Measurements from ENCODE around the gene RXRA. TPM values are rescaled to one million over a fixed set of nuclear protein-coding genes. Genes with fewer than 3 reads are reported as not detected.

Gene RXRA
- polyA plus RNA-seq, 3 donors, result 15.8 to 91.0 (median 23.2) TPM

GRCh38 chr9:134453776-134454475, 127.7 kb downstream of the RXRA start:
- H3K9ac ChIP-seq (ENCODE audit: insufficient read depth, low read length, poor library complexity, severe bottlenecking), result no peak overlapping the region
- Mint-ChIP-seq H3K27ac (peak overlapping the region in 1 of 7 donors; percentile 30), H3K4me3 (no peak overlapping the region), H3K9me3 (peaks cover 0 to 6% (median 6%) of the 10 kb centered on the region in 7 donors), H3K4me1 (peaks cover 34% of the 10 kb centered on the region), H3K36me3 (peaks cover 0 to 3% of the 10 kb centered on the region in 2 donors), H3K27me3 (ENCODE audit: low read depth in 3 of 3) (peaks cover 0 to 12% (median 2%) of the 10 kb centered on the region in 3 donors)
- H3K27ac ChIP-seq (ENCODE audit: low read depth in 1 of 2, low read length in 2 of 2), result no peak overlapping the region
- H4K20me1 ChIP-seq (ENCODE audit: insufficient read depth, low read length), result peaks cover 5% of the 10 kb centered on the region
- no peak overlapping the region for H3K4me2 ChIP-seq (replicated peaks; ENCODE audit: extremely low read depth, low read length, poor library complexity, severe bottlenecking)
- H3K79me2 ChIP-seq (ENCODE audit: insufficient read depth, low read length), result no peaks in the 10 kb centered on the region
- H3K4me1 ChIP-seq (ENCODE audit: control insufficient read depth in 1 of 2, insufficient read depth in 2 of 2, low read length in 2 of 2), result peaks cover 32 to 38% of the 10 kb centered on the region in 2 donors
- no peak for DNase-seq
- H3K9me3 ChIP-seq (replicated peaks in 1 of 2; ENCODE audit: control insufficient read depth in 1 of 2, insufficient read depth in 1 of 2, low read length in 2 of 2), result peaks cover 5 to 6% of the 10 kb centered on the region in 2 donors
- no peak overlapping the region for H3K4me3 ChIP-seq (replicated peaks in 1 of 3; ENCODE audit: low read depth in 2 of 3, low read length in 3 of 3)
- over 99% methylated on average over 18 of the region's 23 CpGs for WGBS (ENCODE audit: insufficient coverage)
- no peaks in the 10 kb centered on the region for H3K27me3 ChIP-seq (ENCODE audit: control insufficient read depth in 2 of 2, insufficient read depth in 2 of 2, low read length in 2 of 2)
- no peak for TF ChIP-seq CTCF (IDR thresholded peaks at IDR 0.05)
- intact Hi-C loops (cut with micrococcal nuclease), result no loop called here
- H2AFZ ChIP-seq (ENCODE audit: insufficient read depth, low read depth, low read length, poor library complexity, severe bottlenecking), result no peak overlapping the region
- no peaks in the 10 kb centered on the region for H3K36me3 ChIP-seq (replicated peaks in 1 of 2; ENCODE audit: control insufficient read depth in 1 of 2, insufficient read depth in 2 of 2, low read length in 2 of 2)

- peak overlapping the region in 1 of 7 donors; percentile 30 for H3K27ac Mint-ChIP-seq
- peaks cover 37 to 43% of the 10 kb centered on the region in 2 donors for H3K4me1 ChIP-seq (ENCODE audit: control insufficient read depth in 1 of 2, insufficient read depth in 2 of 2, low read length in 2 of 2)
- no peak for DNase-seq
- no peak overlapping the region for H3K4me2 ChIP-seq (replicated peaks; ENCODE audit: extremely low read depth, low read length, poor library complexity, severe bottlenecking)
- H3K36me3 Mint-ChIP-seq, result peaks cover 0 to 3% of the 10 kb centered on the region in 2 donors
- H4K20me1 ChIP-seq (ENCODE audit: insufficient read depth, low read length), result peaks cover 5% of the 10 kb centered on the region
- no peak overlapping the region for H3K4me3 ChIP-seq (replicated peaks in 1 of 3; ENCODE audit: low read depth in 2 of 3, low read length in 3 of 3)
- no peak overlapping the region for H3K9ac ChIP-seq (ENCODE audit: insufficient read depth, low read length, poor library complexity, severe bottlenecking)
- peaks cover 0 to 4% (median under 1%) of the 10 kb centered on the region in 7 donors for H3K9me3 Mint-ChIP-seq
- H3K27me3 ChIP-seq (ENCODE audit: control insufficient read depth in 2 of 2, insufficient read depth in 2 of 2, low read length in 2 of 2), result no peaks in the 10 kb centered on the region
- H3K79me2 ChIP-seq (ENCODE audit: insufficient read depth, low read length), result no peaks in the 10 kb centered on the region
- no CpG with 5 or more reads among the region's 5 CpGs for WGBS (ENCODE audit: insufficient coverage)
- H3K4me1 Mint-ChIP-seq, result peaks cover 40% of the 10 kb centered on the region
- H3K36me3 ChIP-seq (replicated peaks in 1 of 2; ENCODE audit: control insufficient read depth in 1 of 2, insufficient read depth in 2 of 2, low read length in 2 of 2), result no peaks in the 10 kb centered on the region
- peaks cover 0 to 12% (median 2%) of the 10 kb centered on the region in 3 donors for H3K27me3 Mint-ChIP-seq (ENCODE audit: low read depth in 3 of 3)
- TF ChIP-seq CTCF (IDR thresholded peaks at IDR 0.05), result no peak
- intact Hi-C loops (cut with micrococcal nuclease), result no loop called here
- H3K9me3 ChIP-seq (replicated peaks in 1 of 2; ENCODE audit: control insufficient read depth in 1 of 2, insufficient read depth in 1 of 2, low read length in 2 of 2), result peaks cover 0 to under 1% of the 10 kb centered on the region in 2 donors
- no peak overlapping the region for H2AFZ ChIP-seq (ENCODE audit: insufficient read depth, low read depth, low read length, poor library complexity, severe bottlenecking)
- no peak overlapping the region for H3K4me3 Mint-ChIP-seq
- H3K27ac ChIP-seq (ENCODE audit: low read depth in 1 of 2, low read length in 2 of 2), result no peak overlapping the region
Measured at GRCh38 chr9:134454476-134454857, 128.2 kb downstream of the RXRA start.
